DMS79 (cell line): ENCODE results near the gene TAT.

ENCODE experiments used
- DNase-seq: peaks from one replicate; lab custom pipeline; 2025; lab: John Stamatoyannopoulos, UW

TAT gene

DNA sequence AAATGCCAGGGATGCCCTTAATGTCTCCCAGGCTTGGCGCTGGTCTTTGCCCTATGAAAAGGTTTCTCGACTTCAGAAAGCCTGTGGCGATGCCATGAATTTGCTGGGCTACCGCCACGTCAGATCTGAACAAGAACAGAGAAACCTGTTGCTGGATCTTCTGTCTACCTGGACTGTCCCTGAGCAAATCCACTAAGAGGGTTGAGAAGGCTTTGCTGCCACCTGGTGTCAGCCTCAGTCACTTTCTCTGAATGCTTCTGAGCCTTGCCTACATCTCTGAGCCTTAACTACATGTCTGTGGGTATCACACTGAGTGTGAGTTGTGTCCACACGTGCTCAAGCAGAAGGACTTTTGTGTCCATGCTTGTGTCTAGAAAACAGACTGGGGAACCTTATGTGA is 39.2 kb downstream of the TAT start:
- DNase-seq, result no peak

DNA sequence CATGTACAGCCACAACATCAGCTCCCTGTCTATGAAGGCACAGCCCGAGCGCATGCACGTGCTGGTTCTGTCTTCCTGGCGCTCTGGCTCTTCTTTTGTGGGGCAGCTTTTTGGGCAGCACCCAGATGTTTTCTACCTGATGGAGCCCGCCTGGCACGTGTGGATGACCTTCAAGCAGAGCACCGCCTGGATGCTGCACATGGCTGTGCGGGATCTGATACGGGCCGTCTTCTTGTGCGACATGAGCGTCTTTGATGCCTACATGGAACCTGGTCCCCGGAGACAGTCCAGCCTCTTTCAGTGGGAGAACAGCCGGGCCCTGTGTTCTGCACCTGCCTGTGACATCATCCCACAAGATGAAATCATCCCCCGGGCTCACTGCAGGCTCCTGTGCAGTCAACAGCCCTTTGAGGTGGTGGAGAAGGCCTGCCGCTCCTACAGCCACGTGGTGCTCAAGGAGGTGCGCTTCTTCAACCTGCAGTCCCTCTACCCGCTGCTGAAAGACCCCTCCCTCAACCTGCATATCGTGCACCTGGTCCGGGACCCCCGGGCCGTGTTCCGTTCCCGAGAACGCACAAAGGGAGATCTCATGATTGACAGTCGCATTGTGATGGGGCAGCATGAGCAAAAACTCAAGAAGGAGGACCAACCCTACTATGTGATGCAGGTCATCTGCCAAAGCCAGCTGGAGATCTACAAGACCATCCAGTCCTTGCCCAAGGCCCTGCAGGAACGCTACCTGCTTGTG is 40.0 kb downstream of the TAT start:
- DNase-seq, result no peak

DNA sequence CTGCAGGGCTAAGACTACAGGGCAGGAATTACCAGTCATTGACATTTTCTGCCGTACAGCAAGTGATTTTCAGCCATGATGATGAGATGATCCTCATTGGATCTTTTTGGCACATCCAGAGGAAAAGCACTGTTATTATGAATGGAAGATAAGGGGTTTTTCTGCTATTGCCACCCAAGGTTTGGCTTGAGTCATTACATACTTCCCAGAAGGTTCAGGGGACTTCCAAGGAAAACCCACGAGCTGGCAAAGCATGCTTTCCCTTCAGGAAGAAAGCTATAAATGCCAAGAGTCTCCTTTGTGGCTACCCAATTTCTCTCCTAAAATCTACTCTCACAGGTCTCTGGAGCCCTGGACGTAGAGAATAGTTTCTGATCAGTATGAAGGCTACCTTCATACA is 44.5 kb downstream of the TAT start:
- no peak for DNase-seq

DNA sequence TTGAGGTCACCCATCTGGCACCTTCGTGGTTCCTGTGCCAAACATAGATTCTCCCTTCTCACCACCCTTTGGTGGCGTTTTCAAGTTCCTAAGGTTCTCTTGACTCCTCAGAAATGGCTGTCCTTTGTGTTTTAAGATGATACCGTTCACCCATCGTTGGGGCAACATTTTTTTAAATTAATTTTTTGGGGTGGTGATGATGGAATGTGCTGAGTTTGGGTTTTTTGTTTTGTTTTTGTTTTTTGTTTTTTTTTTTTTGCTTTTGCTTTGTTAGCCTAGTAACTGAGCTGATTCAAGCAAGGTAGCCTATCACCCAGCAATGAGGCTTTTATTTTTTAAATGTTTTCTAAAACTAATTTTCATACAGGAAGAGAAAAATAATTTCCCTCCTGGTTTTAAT is 48.0 kb downstream of the TAT start:
- no peak for DNase-seq

DNA sequence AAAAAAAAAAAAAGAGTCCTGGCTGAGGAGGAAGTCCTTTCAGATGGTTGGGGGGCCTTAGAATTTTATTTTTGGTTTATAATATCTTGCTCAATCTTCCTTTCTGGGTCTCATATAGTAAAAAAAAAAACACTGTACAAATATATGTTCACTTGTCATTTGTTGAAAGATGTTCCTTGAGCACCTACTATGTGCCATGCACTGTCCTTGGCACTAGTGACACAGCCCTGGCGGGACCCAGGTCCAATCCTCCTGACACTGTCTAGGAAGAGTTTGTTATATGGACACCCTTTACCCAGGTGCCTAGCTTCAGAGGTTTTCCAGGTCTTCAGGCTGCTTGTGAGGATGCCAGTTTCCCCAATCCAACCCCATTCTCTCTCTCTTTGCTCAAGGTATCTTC is 48.6 kb downstream of the TAT start:
- DNase-seq, result no peak

DNA sequence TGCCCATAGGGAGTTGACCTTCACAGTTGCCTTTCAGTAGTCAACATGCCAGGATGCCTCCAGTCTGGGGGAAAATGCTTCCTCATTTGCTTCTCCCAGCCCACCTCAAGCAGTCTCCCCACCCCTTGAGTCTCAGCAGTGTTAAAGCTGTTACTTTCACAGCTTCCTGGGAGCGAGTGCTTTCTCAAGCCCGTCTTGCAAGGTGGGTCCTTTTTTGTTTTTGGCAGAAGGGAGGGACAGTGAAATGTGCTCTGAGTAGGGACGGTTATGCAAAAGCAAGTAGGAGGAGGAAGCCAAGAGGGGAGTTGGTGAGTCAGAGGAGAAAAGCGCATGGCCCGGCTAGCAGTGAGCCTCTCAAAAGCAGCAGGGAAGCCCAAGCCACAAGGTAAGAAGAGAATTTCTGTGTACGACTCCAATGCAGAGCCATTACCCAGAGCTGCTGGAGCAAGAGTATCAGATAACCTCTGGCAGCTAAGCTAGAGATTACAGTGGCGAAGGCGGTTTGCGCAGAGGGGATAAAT is 50.7 kb downstream of the TAT start, which contains the start of gene CHST4:
CHST4 (plus strand) TSS at position 316 of the 521 bp plus-strand sequence. CDS start 10,252 bp downstream, outside the sequence.
- peak; percentile 48 for DNase-seq

DNA sequence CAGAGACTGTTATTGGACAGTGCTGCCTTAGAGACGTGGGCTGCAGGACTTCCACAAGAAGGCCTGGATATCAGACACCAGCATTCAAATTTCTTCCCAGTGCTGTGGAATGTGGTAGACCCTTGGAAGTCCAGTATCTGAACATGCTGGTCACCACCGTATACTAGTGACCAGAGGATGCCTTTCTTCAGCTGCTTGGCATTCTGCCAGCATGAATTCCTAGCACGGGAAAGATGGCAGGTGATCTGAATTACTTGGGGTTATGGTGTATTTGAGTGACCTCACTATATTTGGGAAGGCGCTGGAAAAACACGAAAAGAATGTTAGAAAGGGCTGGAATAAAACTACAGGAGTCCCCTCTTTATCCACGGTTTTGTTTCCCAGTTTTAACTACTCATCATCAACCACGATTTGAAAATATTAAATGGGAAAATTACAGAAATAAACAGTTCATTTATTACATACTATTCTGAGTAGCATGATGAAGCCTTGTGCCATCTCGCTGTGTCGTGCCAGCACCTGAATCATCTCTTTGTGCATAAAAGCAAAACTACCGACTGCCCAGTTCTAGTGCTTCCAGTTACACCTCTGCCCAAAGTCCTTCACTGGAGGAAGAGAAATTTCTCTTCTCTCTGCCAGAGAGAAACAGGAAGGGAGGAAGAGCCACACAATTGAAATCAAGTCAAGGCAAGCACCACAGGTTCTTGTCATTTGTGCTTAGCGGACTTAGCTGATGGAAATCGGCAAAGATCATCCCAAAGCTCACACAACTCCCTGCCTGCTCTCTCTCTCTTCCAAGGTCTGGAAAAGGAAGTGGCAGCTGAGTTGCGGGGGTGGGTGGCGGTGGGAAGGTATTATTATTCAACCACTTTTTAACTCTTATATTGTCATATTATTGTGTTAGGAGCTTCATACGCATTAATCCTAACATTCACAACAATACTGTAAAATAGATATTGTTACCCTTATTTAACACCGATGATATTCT is 52.0 kb downstream of the TAT start:
- no peak for DNase-seq

DNA sequence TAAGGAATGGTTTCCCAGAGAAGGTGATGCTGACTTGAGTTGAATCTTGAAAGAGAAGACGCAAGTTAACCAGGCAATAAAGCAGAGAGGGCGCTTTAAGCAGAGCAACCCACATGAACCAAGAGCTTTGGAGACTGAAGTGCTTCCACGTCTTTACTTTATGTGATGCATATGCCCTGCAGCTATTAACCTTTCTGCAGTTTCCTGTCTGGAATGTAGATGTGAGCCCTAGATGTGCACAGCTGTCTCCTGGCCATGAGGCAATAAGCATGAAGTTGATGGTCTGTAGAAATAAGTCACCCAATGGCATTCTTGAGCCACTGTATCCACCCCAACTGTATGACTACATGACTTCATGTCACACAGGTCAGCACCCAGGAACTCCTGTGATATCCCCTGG is 56.3 kb downstream of the TAT start:
- DNase-seq, result no peak
